Measurements from ENCODE around the gene CD48.

The CD48 gene

GRCh38 chr1:160651433-160652064 is 60.1 kb downstream of the CD48 start:
- DNase-seq = no peak

GRCh38 chr1:160647329-160647720 is 64.3 kb downstream of the CD48 start:
- DNase-seq = no peak

- DNase-seq = peak; percentile 74
Measured at GRCh38 chr1:160646711-160647328, 64.8 kb downstream of the CD48 start, which contains the start of gene SLAMF1. SLAMF1 (minus strand) TSS chr1:160647044; CDS start chr1:160646945, 99 bp downstream.

GRCh38 chr1:160646180-160646579 is 65.4 kb downstream of the CD48 start:
- no peak for DNase-seq

GRCh38 chr1:160645386-160646130 is 66.1 kb downstream of the CD48 start:
- no peak for DNase-seq

GRCh38 chr1:160644399-160644798 is 67.2 kb downstream of the CD48 start:
- no peak for DNase-seq

GRCh38 chr1:160643138-160643537 is 68.5 kb downstream of the CD48 start:
- no peak for DNase-seq

- DNase-seq = no peak
Measured at GRCh38 chr1:160642281-160642644, 69.4 kb downstream of the CD48 start.

- DNase-seq = no peak
Measured at GRCh38 chr1:160641323-160642280, 70.0 kb downstream of the CD48 start.

GRCh38 chr1:160640359-160641123 is 71.1 kb downstream of the CD48 start:
- peak; percentile 81 for DNase-seq

- DNase-seq = no peak
Measured at GRCh38 chr1:160639652-160640051, 72.0 kb downstream of the CD48 start.

- no peak for DNase-seq
Measured at GRCh38 chr1:160638926-160639325, 72.7 kb downstream of the CD48 start.

GRCh38 chr1:160638540-160638857 is 73.1 kb downstream of the CD48 start:
- DNase-seq = no peak

- DNase-seq = peak; percentile 85
Measured at GRCh38 chr1:160637821-160638539, 73.6 kb downstream of the CD48 start.

GRCh38 chr1:160637065-160637464 is 74.6 kb downstream of the CD48 start:
- no peak for DNase-seq

GRCh38 chr1:160636547-160636946 is 75.1 kb downstream of the CD48 start:
- DNase-seq = no peak

GRCh38 chr1:160636076-160636475 is 75.5 kb downstream of the CD48 start:
- no peak for DNase-seq

GRCh38 chr1:160634543-160635491 is 76.8 kb downstream of the CD48 start:
- DNase-seq = no peak

GRCh38 chr1:160633330-160633903 is 78.2 kb downstream of the CD48 start:
- no peak for DNase-seq

All from activated CD4-positive, alpha-beta T cell treated with anti-CD3 and anti-CD28 coated beads, Interleukin-2, Interleukin-6, amounts not matched to agents 100 ng/mL and 50 ng/mL, durations not matched to agents 16 hours and 8 hours (primary cell).